IMR-90 (cell line): ENCODE data around the gene FHAD1. TPM values are rescaled to one million over a fixed set of nuclear protein-coding genes. Genes with fewer than 3 reads are reported as not detected.

Source experiments
- ATAC-seq: fragments of 200-7000 bp; cut with Tn5 transposase; 2 replicates; pipeline ENCODE4 v1.9.1; 2020; ENCODE audit warnings: low read depth, mild to moderate bottlenecking, moderate library complexity
- BruUV-seq: library from RNA; stranded (reverse); fragments of 400-500 nt; replicated peaks from 2 replicates; lab custom pipeline; 2021; lab: Mats Ljungman, UMichigan
- CTCF ChIA-PET: fragments of 300-600 bp; formaldehyde crosslinking; extraction: SDS; loops from one replicate; lab custom pipeline; 2021; ENCODE audit warnings: antibody characterized with exemption; lab: Yijun Ruan, JAX
- POLR2A ChIA-PET: fragments of 300-600 bp; sonication (Branson Sonifier 250); formaldehyde crosslinking; loops from one replicate; lab custom pipeline; 2022; ENCODE audit warnings: antibody characterized with exemption; ENCODE audit not compliant: unreplicated experiment; lab: Charles Lee
- DNase-seq: peaks from one replicate; pipeline ENCODE4 v3.0.0; 2013
- H2AFZ ChIP-seq: replicated peaks from 2 replicates; pipeline ENCODE3; 2013; ENCODE audit warnings: low read length, mild to moderate bottlenecking; ENCODE audit not compliant: poor library complexity
- H2AK5ac ChIP-seq: 2 replicates; pipeline ENCODE4 v1.6.1; 2013; ENCODE audit warnings: low read depth, low read length, inconsistent platforms
- H2AK9ac ChIP-seq: replicated peaks from 2 replicates; pipeline ENCODE3; 2013; ENCODE audit warnings: mild to moderate bottlenecking, low read depth, low read length, moderate library complexity; ENCODE audit not compliant: poor library complexity
- H2BK120ac ChIP-seq: 2 replicates; pipeline ENCODE4 v1.6.1; 2013; ENCODE audit warnings: low read depth, low read length, inconsistent platforms
- H2BK15ac ChIP-seq: 3 replicates; pipeline ENCODE4 v1.6.1; 2013; ENCODE audit warnings: low read depth, low read length, inconsistent platforms
- H2BK20ac ChIP-seq: 2 replicates; pipeline ENCODE4 v1.6.1; 2013; ENCODE audit warnings: low read depth, mild to moderate bottlenecking, inconsistent platforms, low read length, moderate library complexity
- H2BK5ac ChIP-seq: 2 replicates; pipeline ENCODE4 v1.6.1; 2013; ENCODE audit warnings: mild to moderate bottlenecking, low read depth, low read length, inconsistent platforms; ENCODE audit not compliant: poor library complexity, severe bottlenecking
- H3K14ac ChIP-seq: replicated peaks from 2 replicates; pipeline ENCODE4 v1.6.1; 2013; ENCODE audit warnings: low read depth, low read length, inconsistent platforms
- H3K18ac ChIP-seq: 2 replicates; pipeline ENCODE4 v1.6.1; 2013; ENCODE audit warnings: low read depth, low read length, control low read depth
- H3K23ac ChIP-seq: 2 replicates; pipeline ENCODE4 v1.6.1; 2013; ENCODE audit warnings: low read depth, low read length, inconsistent platforms
- H3K27ac ChIP-seq: 2 replicates; pipeline ENCODE4 v1.5.1; 2013; ENCODE audit warnings: mild to moderate bottlenecking, control low read depth, low read length; ENCODE audit not compliant: insufficient read depth
- H3K27me3 ChIP-seq: 2 replicates; pipeline ENCODE4 v1.6.1; 2013; ENCODE audit warnings: low read length; ENCODE audit not compliant: control insufficient read depth, insufficient read depth
- H3K36me3 ChIP-seq: 2 replicates; pipeline ENCODE4 v1.6.1; 2013; ENCODE audit warnings: low read length, mixed read lengths; ENCODE audit not compliant: control insufficient read depth, insufficient read depth
- H3K4ac ChIP-seq: 2 replicates; pipeline ENCODE4 v1.6.1; 2013; ENCODE audit warnings: low read depth, low read length, inconsistent platforms
- H3K4me1 ChIP-seq: 2 replicates; pipeline ENCODE4 v1.6.1; 2013; ENCODE audit warnings: low read length, mixed read lengths; ENCODE audit not compliant: control insufficient read depth, insufficient read depth
- H3K4me2 ChIP-seq: 2 replicates; pipeline ENCODE4 v1.6.1; 2013; ENCODE audit warnings: low read depth, mild to moderate bottlenecking, control low read depth, low read length, moderate library complexity
- H3K4me3 ChIP-seq: 2 replicates; pipeline ENCODE4 v1.5.1; 2013; ENCODE audit warnings: low read depth, mild to moderate bottlenecking, control low read depth, low read length, moderate library complexity; ENCODE audit not compliant: insufficient read depth
- H3K56ac ChIP-seq: 2 replicates; pipeline ENCODE4 v1.6.1; 2013; ENCODE audit warnings: low read length, inconsistent platforms; ENCODE audit not compliant: insufficient read depth; ENCODE audit errors: extremely low read depth
- H3K79me1 ChIP-seq, 2 experiments: 2 replicates each; pipeline ENCODE4 v1.6.1; 2013; ENCODE audit warnings: low read length in 2 of 2, inconsistent platforms in 1 of 2, low read depth in 1 of 2
- H3K9ac ChIP-seq: 2 replicates; pipeline ENCODE4 v1.6.1; 2013; ENCODE audit warnings: low read depth, low read length, control low read depth
- H3K9me1 ChIP-seq: 2 replicates; pipeline ENCODE4 v1.6.1; 2013; ENCODE audit warnings: low read length, inconsistent platforms; ENCODE audit not compliant: insufficient read depth
- H3K9me3 ChIP-seq: 2 replicates; pipeline ENCODE4 v1.6.1; 2013; ENCODE audit warnings: low read length; ENCODE audit not compliant: control insufficient read depth, insufficient read depth
- H4K20me1 ChIP-seq: 2 replicates; pipeline ENCODE4 v1.6.1; 2013; ENCODE audit warnings: low read length, inconsistent platforms; ENCODE audit not compliant: insufficient read depth
- H4K5ac ChIP-seq: 2 replicates; pipeline ENCODE4 v1.6.1; 2013; ENCODE audit warnings: mild to moderate bottlenecking, low read depth, low read length, control low read depth
- H4K8ac ChIP-seq, 2 experiments: 2 replicates each; pipeline ENCODE4 v1.6.1; 2013; ENCODE audit warnings: low read depth in 2 of 2, low read length in 2 of 2, control low read depth in 1 of 2, inconsistent platforms in 1 of 2
- H4K91ac ChIP-seq: 2 replicates; pipeline ENCODE4 v1.6.1; 2013; ENCODE audit warnings: low read depth, low read length, inconsistent platforms; ENCODE audit not compliant: insufficient read depth
- BHLHE40 ChIP-seq: fragments of 150-350 bp; IDR thresholded peaks from 2 replicates; pipeline ENCODE4 v1.6.1; 2016; ENCODE audit warnings: mild to moderate bottlenecking, low read depth, low read length
- CEBPB ChIP-seq: IDR thresholded peaks from 2 replicates; pipeline ENCODE4 v1.6.1; 2012; ENCODE audit warnings: low read depth, low read length, improper control_type of control experiment
- CHD1 ChIP-seq: IDR thresholded peaks from 2 replicates; pipeline ENCODE4 v1.6.1; 2012; ENCODE audit warnings: low read depth, low read length, improper control_type of control experiment
- CTCF ChIP-seq: conservative IDR thresholded peaks from 2 replicates; pipeline ENCODE4 v1.5.1; 2012; ENCODE audit warnings: mild to moderate bottlenecking, low read depth, low read length, improper control_type of control experiment
- ELK1 ChIP-seq: fragments of 150-350 bp; IDR thresholded peaks from 2 replicates; pipeline ENCODE4 v1.6.1; 2016; ENCODE audit warnings: low read depth, mild to moderate bottlenecking, low read length, moderate library complexity, borderline replicate concordance
- FOS ChIP-seq: fragments of 150-350 bp; IDR thresholded peaks from 2 replicates; pipeline ENCODE4 v1.6.1; 2016; ENCODE audit warnings: low read depth, low read length
- MAFK ChIP-seq: IDR thresholded peaks from 2 replicates; pipeline ENCODE4 v1.6.1; 2012; ENCODE audit warnings: low read depth, low read length, improper control_type of control experiment
- MAZ ChIP-seq: IDR thresholded peaks from 2 replicates; pipeline ENCODE4 v1.6.1; 2012; ENCODE audit warnings: low read depth, mild to moderate bottlenecking, low read length, improper control_type of control experiment, moderate library complexity, borderline replicate concordance
- MXI1 ChIP-seq: IDR thresholded peaks from 2 replicates; pipeline ENCODE4 v1.6.1; 2012; ENCODE audit warnings: low read depth, mild to moderate bottlenecking, low read length, moderate library complexity, borderline replicate concordance
- NFE2L2 ChIP-seq: fragments of 150-350 bp; IDR thresholded peaks from 2 replicates; pipeline ENCODE4 v1.6.1; 2016; ENCODE audit warnings: low read depth, mild to moderate bottlenecking, low read length
- POLR2A ChIP-seq: IDR thresholded peaks from 2 replicates; pipeline ENCODE4 v1.6.1; 2012; ENCODE audit warnings: mild to moderate bottlenecking, low read depth, low read length
- RAD21 ChIP-seq: IDR thresholded peaks from 2 replicates; pipeline ENCODE4 v1.6.1; 2012; ENCODE audit warnings: low read length, improper control_type of control experiment
- RCOR1 ChIP-seq: IDR thresholded peaks from 2 replicates; pipeline ENCODE4 v1.6.1; 2012; ENCODE audit warnings: mild to moderate bottlenecking, low read length, improper control_type of control experiment; ENCODE audit not compliant: insufficient replicate concordance
- RFX5 ChIP-seq: IDR thresholded peaks from 2 replicates; pipeline ENCODE4 v1.8.0; 2012; ENCODE audit warnings: low read depth, mild to moderate bottlenecking, low read length, moderate library complexity
- SMC3 ChIP-seq: fragments of 150-350 bp; IDR thresholded peaks from 2 replicates; pipeline ENCODE4 v1.6.1; 2016; ENCODE audit warnings: low read depth, mild to moderate bottlenecking, antibody characterized with exemption, low read length, moderate library complexity
- USF2 ChIP-seq: fragments of 150-350 bp; IDR thresholded peaks from 2 replicates; pipeline ENCODE4 v1.6.1; 2017; ENCODE audit warnings: mild to moderate bottlenecking, antibody characterized with exemption, low read length, low read depth
- WGBS, 2 experiments: methylation state at CpG; one replicate each; pipeline versions ENCODE4 v1.1.5 to v1.1.7; 2013; ENCODE audit warnings: missing lambda C conversion rate in 2 of 2; ENCODE audit not compliant: insufficient read length in 1 of 2; ENCODE audit errors: extremely low coverage in 2 of 2; 5-methylcytosine and 5-hydroxymethylcytosine counted together
- dilution Hi-C: fragments of 300-500 bp; cut with HindIII; formaldehyde crosslinking; loops from one replicate; pipeline ENCODE4 v1.14.3; 2018; ENCODE audit warnings: low sequenced_read_pairs; ENCODE audit not compliant: unreplicated experiment
- in situ Hi-C: fragments of 300-500 bp; cut with MboI; formaldehyde crosslinking; loops from 3 replicates; pipeline ENCODE4 v1.14.3; 2019; ENCODE audit warnings: low sequenced_read_pairs, inconsistent platforms, mixed read lengths
- intact Hi-C: fragments of 100-400 bp; cut with micrococcal nuclease; formaldehyde crosslinking; loops from 2 replicates; pipeline ENCODE4 v1.10.0; 2022
- polyA plus RNA-seq, 3 experiments: library from polyadenylated mRNA; depleted of rRNA; stranded (reverse); fragments of >200 nt; gene quantifications; 2 replicates each; pipeline ENCODE4 v1.2.3, GENCODE V29; 2012; ENCODE audit warnings: low replicate concordance in 1 of 3
- total RNA-seq: library from RNA; depleted of rRNA; stranded (reverse); fragments of >200 nt; gene quantifications from 2 replicates; pipeline ENCODE4 v1.2.3, GENCODE V29; 2012

The FHAD1 gene
- total and polyA plus RNA-seq, 2 of the 4 experiments (the other 2 are of a cell fraction): not detected

- Histone ChIP-seq H3K4me3 (no peak overlapping the region), H2AK9ac (no peak overlapping the region), H2AK5ac (no peak overlapping the region), H2AFZ (no peak overlapping the region), H4K20me1 (peaks cover 32% of the 10 kb centered on the region), H3K27me3 (no peaks in the 10 kb centered on the region), H3K14ac (no peak overlapping the region), H3K4me2 (no peak overlapping the region), H2BK20ac (no peak overlapping the region), H2BK120ac (no peak overlapping the region), H3K4ac (no peak overlapping the region), H3K18ac (no peak overlapping the region), H2BK15ac (no peak overlapping the region), H3K36me3 (peaks cover 11% of the 10 kb centered on the region), H3K9me3 (no peaks in the 10 kb centered on the region), H3K79me1 (peaks cover 20 to 71% of the 10 kb centered on the region in 2 experiments; a peak in 3 of 4 replicates), H3K9me1 (peaks cover 17% of the 10 kb centered on the region), H3K4me1 (peaks cover 18% of the 10 kb centered on the region), H3K23ac (no peak overlapping the region), H3K27ac (no peak overlapping the region), H4K8ac (no peak overlapping the region), H2BK5ac (no peak overlapping the region), H4K91ac (no peak overlapping the region), H3K56ac (no peak overlapping the region), H3K9ac (no peak overlapping the region), H4K5ac (no peak overlapping the region)
- no TSS peak for BruUV-seq
- POLR2A ChIA-PET: no interaction called here
- no peak for TF ChIP-seq MAFK
- no peak for TF ChIP-seq CTCF
- TF ChIP-seq RFX5: no peak
- TF ChIP-seq MAZ: no peak
- TF ChIP-seq MXI1: no peak
- no peak for TF ChIP-seq SMC3
- TF ChIP-seq RCOR1: no peak
- TF ChIP-seq CEBPB: no peak
- no peak for TF ChIP-seq FOS
- TF ChIP-seq BHLHE40: no peak
- no peak for TF ChIP-seq NFE2L2
- no peak for TF ChIP-seq POLR2A
- TF ChIP-seq CHD1: no peak
- no peak for TF ChIP-seq RAD21
- no peak for TF ChIP-seq ELK1
- no peak for TF ChIP-seq USF2
- no peak for DNase-seq
- 83% methylated on average over 1 of the region's 8 CpGs; no CpG with 5 or more reads in 1 of the 2 experiments for WGBS, 2 experiments
- intact Hi-C loops: no loop called here
- CTCF ChIA-PET: no interaction called here
- in situ Hi-C loops: loop anchor here (10.0 kb wide), 1 partner anchor 268 kb away; the partner anchor contains the start of gene TMEM51
- ATAC-seq: no peak
- dilution Hi-C loops: no loop called here
These were observed 175.8 kb downstream of the FHAD1 start for GRCh38 chr1:15422871-15423270.
